Dermis microvascular lymphatic vessel endothelial cell (primary cell): Measurements from ENCODE around the gene CPSF4L. TPM values are rescaled to one million over a fixed set of nuclear protein-coding genes. Genes with fewer than 3 reads are reported as not detected.

ENCODE experiments used
- DNase-seq, 2 donors: peaks; one replicate each; pipeline versions ENCODE4 v3.0.0 to v3.0.0-alpha.2; 2010; ENCODE audit warnings: low read depth in 2 of 2
- total RNA-seq: library from RNA; depleted of rRNA; stranded (reverse); fragments of >200 nt; gene quantifications from 2 replicates; pipeline ENCODE4 v1.2.1, GENCODE V29; 2014

CPSF4L gene
- total RNA-seq, 1 donor from 2014 or later: not detected

DNA sequence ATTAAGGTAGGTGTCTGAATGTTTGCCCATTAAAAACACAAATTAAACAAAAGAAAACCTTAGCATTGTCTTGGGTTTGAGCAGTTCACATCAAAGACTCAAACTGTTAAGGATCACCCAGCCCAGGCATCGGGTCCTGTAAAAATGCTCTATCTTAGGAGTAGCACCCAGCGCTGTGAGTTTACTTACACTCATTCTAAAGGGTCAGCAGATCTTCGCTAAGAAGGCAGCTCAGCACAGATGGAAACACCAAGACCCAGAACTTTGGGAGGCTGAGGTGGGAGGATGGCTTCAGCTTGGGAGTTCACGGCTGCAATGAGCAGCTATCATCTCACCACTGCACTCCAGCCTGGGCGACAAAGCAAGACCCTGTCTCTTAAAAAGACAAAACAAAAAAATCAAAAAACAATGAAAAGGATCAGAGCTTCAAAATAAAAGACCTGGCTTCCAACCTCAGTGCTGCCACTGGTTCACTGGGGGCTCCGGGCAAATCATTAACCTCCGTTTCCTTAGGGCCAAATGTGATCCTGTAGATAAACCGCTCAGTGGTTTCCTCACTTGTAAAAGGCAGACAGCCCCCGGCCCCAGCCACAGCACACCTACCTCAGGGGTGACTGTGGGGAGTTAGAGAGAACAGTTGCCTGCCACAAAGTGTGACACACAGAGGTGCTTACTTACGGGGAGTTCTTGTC, 57.7 kb downstream of the CPSF4L start:
- peak in 1 of 2 donors; percentile 25 for DNase-seq

DNA sequence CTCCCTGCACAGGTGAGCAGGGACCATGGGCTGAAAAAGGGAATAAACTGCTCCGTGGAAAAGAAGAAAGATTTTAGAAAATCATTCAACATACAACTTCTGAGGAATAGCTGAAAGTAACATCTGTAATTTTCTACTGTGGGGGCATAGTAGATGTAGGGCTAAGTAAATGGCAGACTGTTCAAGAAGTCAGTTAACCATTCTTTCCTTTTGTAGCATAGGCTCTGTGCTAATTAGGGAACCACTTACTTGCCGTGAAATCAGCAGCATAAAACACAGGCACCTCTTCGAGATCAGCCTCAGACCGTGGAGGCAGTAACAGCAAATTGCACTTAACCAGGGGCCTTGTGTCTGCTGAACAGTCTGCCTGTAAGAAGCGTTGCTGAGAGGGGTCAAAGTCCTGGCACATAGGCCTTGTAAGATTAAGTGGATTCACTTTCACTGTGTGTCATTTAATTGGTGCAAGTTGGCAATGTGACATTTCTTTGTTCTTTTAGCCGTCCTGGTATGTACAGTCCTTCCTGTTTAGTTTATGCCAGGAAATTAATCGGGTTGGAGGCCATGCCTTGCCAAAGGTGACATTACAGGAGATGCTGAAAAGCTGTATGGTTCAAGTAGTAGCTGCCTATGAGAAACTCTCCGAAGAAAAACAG, 58.4 kb downstream of the CPSF4L start:
- peak; percentile 73 to 88 for DNase-seq

- no peak for DNase-seq
Observed at GRCh38 chr17:73201215-73202069, 60.2 kb downstream of the CPSF4L start.

DNA sequence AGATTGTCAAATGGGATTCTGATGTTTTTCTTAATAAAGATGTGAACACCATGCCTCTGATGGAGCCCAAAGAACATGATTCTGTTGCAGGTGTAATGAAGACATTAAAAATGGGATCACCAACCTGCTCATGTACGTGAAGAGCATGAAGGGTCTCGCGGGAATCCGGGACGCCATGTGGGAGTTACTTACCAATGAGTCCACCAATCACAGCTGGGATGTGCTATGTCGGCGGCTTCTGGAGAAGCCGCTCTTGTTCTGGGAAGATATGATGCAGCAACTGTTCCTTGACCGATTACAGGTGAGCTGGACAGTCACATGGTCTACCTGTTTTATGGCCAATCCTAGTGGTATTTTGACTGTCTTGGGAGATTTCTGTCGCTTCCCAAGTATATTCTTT, 61.2 kb downstream of the CPSF4L start:
- no peak for DNase-seq

GRCh38 chr17:73199751-73200317, 61.8 kb downstream of the CPSF4L start:
- DNase-seq: no peak

DNA sequence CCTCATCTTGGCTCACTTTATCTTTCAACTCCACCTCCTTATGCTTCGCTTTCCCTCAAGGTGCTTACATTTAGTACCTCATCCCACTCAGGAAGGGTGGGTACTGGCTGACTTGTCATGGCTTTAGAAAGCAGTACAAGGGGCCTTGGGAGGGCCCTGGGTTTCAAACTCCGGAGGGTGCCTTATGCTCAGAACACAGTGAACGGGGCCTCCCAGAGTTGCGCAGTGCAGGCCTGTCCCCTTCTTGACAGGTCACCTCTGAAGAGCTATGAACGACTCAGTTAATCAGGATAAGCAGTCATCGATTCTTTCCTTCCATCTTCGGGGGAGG, 62.8 kb downstream of the CPSF4L start:
- DNase-seq: no peak

Other genes starting within 250 kb of the CPSF4L start
- gene SLC39A11, start 169.2 kb downstream of the CPSF4L start, total RNA-seq: 7.2 and 12.6 TPM in 2 replicates
- not detected in 2 replicates for gene SSTR2, start 96.9 kb downstream of the CPSF4L start, total RNA-seq
- gene COG1, start 68.8 kb downstream of the CPSF4L start, total RNA-seq: 15.1 and 17.3 TPM in 2 replicates
- gene CDC42EP4, start 50.1 kb upstream of the CPSF4L start, total RNA-seq: 5.9 and 7.2 TPM in 2 replicates